Naive thymus-derived CD8-positive, alpha-beta T cell (primary cell): ENCODE data around the gene ZNF148. TPM values are rescaled to one million over a fixed set of nuclear protein-coding genes. Genes with fewer than 3 reads are reported as not detected.

ENCODE experiments used
- ATAC-seq, 2 donors: fragments of 150-1000 bp; cut with Tn5 transposase in 1 of 2; sonication (Bioruptor Pico), chemical (Tn5 transposase) in 1 of 2; 1 replicate in 1 of 2; 2 replicates in 1 of 2; pipeline ENCODE4 v1.10.0; 2021; ENCODE audit warnings: mild to moderate bottlenecking in 2 of 2, moderate library complexity in 2 of 2
- POLR2A ChIA-PET: fragments of 350-600 bp; sonication (Branson Sonifier 250); formaldehyde crosslinking; loops from one replicate; lab custom pipeline; 2021; ENCODE audit warnings: antibody characterized with exemption; lab: Charles Lee
- DNase-seq, 10 donors: peaks; one replicate each; pipeline versions ENCODE4 v3.0.0 to v3.0.0-alpha.2; 2020 to 2022
- H3K27ac Mint-ChIP-seq, 10 donors: one replicate each; pipeline ENCODE4 v1.8.0; 2020 to 2022; ENCODE audit warnings: mild to moderate bottlenecking in 10 of 10, mixed read lengths in 10 of 10, moderate library complexity in 4 of 10, inconsistent platforms in 1 of 10
- H3K27me3 Mint-ChIP-seq, 5 donors: one replicate each; pipeline ENCODE4 v1.8.0; 2021 to 2022; ENCODE audit warnings: mixed read lengths in 5 of 5
- H3K36me3 Mint-ChIP-seq, 3 donors: one replicate each; pipeline ENCODE4 v1.8.0; 2020 to 2022; ENCODE audit warnings: mixed read lengths in 3 of 3, mild to moderate bottlenecking in 2 of 3, inconsistent platforms in 1 of 3
- H3K4me1 Mint-ChIP-seq, 4 donors: one replicate each; pipeline ENCODE4 v1.8.0; 2021 to 2022; ENCODE audit warnings: mixed read lengths in 4 of 4
- H3K4me3 Mint-ChIP-seq, 10 donors: one replicate each; pipeline ENCODE4 v1.8.0; 2020 to 2022; ENCODE audit warnings: mild to moderate bottlenecking in 10 of 10, mixed read lengths in 10 of 10, moderate library complexity in 6 of 10, inconsistent platforms in 1 of 10
- H3K9me3 Mint-ChIP-seq, 9 donors: one replicate each; pipeline ENCODE4 v1.8.0; 2020 to 2022; ENCODE audit warnings: mixed read lengths in 9 of 9, mild to moderate bottlenecking in 3 of 9, inconsistent platforms in 1 of 9, moderate library complexity in 1 of 9
- polyA plus RNA-seq, 3 donors: library from polyadenylated mRNA; unstranded; fragments of 300-500 nt; fragmentation: Illumina TruSeq; gene quantifications; one replicate each; pipeline ENCODE4 v1.2.3, GENCODE V29; 2021
- total RNA-seq, 8 experiments: library from RNA in 2 of 8; stranded (reverse) in 2 of 8; gene quantifications; one replicate each; pipeline ENCODE4 v1.2.3 and lab custom pipeline; 2021 to 2026

The ZNF148 gene
- total and polyA plus RNA-seq, 5 experiments from 2014 or later, result 62.5 to 100 (median 80.7) TPM

GRCh38 chr3:125232401-125232800 is 142.7 kb downstream of the ZNF148 start:
- POLR2A ChIA-PET, result no interaction called here
- peaks cover 7 to 73% (median 37%) of the 10 kb centered on the region in 3 donors for H3K36me3 Mint-ChIP-seq
- ATAC-seq (no peak), DNase-seq (no peak)
- H3K9me3 Mint-ChIP-seq, result peaks cover 0 to 3% (median 0%) of the 10 kb centered on the region in 9 donors
- peaks cover 0 to 12% (median 3%) of the 10 kb centered on the region in 4 donors for H3K4me1 Mint-ChIP-seq
- H3K27me3 Mint-ChIP-seq, result no peaks in the 10 kb centered on the region
- no peak overlapping the region for H3K27ac Mint-ChIP-seq
- no peak overlapping the region for H3K4me3 Mint-ChIP-seq

- POLR2A ChIA-PET, result no interaction called here
- H3K36me3 Mint-ChIP-seq, result peaks cover 4 to 72% (median 34%) of the 10 kb centered on the region in 3 donors
- peaks cover 0 to 8% (median 2%) of the 10 kb centered on the region in 4 donors for H3K4me1 Mint-ChIP-seq
- no peak overlapping the region for H3K27ac Mint-ChIP-seq
- no peak for ATAC-seq
- no peaks in the 10 kb centered on the region for H3K27me3 Mint-ChIP-seq
- no peak for DNase-seq
- H3K9me3 Mint-ChIP-seq, result peaks cover 0 to 3% (median 0%) of the 10 kb centered on the region in 9 donors
- H3K4me3 Mint-ChIP-seq, result no peak overlapping the region
Measured at GRCh38 chr3:125231895-125232294, 143.2 kb downstream of the ZNF148 start.

DNA sequence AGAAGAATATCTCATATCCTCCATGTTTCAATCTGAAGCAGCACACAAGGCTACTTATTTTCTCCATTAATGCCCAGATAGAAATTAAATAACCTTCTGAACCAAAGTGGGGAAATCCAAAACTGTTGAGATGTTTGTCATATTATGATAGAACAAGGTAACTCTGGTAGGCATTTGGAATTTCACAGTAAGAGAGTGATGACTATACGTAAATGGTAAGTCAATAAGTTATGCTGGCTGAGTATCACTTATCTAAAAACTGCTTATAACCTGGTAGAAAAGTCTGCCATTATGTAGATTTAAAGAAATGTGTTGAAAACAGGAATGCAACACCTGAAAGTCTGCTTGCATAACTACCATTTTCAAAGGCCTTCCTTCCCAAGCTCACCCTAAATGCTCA is 145.4 kb downstream of the ZNF148 start:
- Mint-ChIP-seq H3K4me1 (no peaks in the 10 kb centered on the region), H3K27ac (peak overlapping the region in 1 of 10 donors; percentile 10), H3K9me3 (no peaks in the 10 kb centered on the region), H3K4me3 (no peak overlapping the region), H3K27me3 (no peaks in the 10 kb centered on the region), H3K36me3 (peaks cover 0 to 64% (median 20%) of the 10 kb centered on the region in 3 donors)
- DNase-seq (no peak), ATAC-seq (no peak)
- POLR2A ChIA-PET, result no interaction called here

DNA sequence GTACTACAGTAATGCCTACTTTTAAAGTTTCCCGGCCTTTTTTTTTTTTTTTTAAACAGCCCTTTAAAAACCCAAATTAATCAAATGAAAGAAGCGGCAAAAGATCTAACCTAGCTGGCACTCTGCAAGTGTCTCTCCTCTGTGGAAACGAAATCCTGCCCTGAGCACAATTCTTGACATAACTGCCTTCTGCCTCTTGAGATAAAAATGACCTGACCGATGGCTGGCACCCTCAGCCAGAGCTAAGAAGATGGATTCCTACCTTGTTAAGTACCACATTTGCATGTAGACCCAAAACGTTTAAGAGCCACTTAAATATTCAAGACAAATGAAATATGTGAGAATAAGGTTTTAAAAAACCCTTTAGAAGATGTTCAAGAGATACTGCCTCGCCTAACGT is 146.0 kb downstream of the ZNF148 start:
- H3K4me3 Mint-ChIP-seq, result no peak overlapping the region
- DNase-seq, result no peak
- no peaks in the 10 kb centered on the region for H3K27me3 Mint-ChIP-seq
- no peak for ATAC-seq
- H3K27ac Mint-ChIP-seq, result peak overlapping the region in 2 of 10 donors; percentile 8 to 10
- H3K36me3 Mint-ChIP-seq, result peaks cover 0 to 64% (median 20%) of the 10 kb centered on the region in 3 donors
- POLR2A ChIA-PET, result no interaction called here
- H3K4me1 Mint-ChIP-seq, result no peaks in the 10 kb centered on the region
- no peaks in the 10 kb centered on the region for H3K9me3 Mint-ChIP-seq

DNA sequence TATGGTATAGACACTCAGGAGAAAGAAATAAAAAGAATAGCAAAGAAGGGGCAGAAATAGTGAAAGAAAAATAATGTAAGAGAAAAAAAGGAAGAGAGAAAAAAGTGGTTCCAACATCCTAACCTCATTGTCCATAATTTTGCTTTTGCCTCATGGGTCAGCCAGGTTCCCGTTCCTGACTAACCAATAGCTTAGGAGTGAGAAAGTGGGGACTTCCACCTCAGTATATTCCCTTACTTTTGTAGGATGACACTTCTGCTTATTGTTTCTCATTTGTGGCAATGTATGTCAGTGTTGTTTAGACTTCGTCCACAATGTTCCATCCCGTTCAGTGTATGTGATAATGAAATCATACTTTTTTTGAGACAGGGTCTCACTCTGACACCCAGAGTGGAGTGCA is 153.3 kb downstream of the ZNF148 start:
- Mint-ChIP-seq H3K36me3 (peaks cover 0 to 6% (median 0%) of the 10 kb centered on the region in 3 donors), H3K9me3 (no peaks in the 10 kb centered on the region), H3K4me1 (peaks cover 9 to 19% (median 13%) of the 10 kb centered on the region in 4 donors), H3K4me3 (no peak overlapping the region), H3K27me3 (no peaks in the 10 kb centered on the region), H3K27ac (no peak overlapping the region)
- POLR2A ChIA-PET, result interaction anchor here (0.8 kb wide), 1 partner anchor 15 kb away, joined by 4 read pairs; no protein-coding TSS in a partner anchor
- DNase-seq, result no peak
- ATAC-seq, result no peak

- DNase-seq (no peak), ATAC-seq (no peak)
- POLR2A ChIA-PET, result no interaction called here
- H3K9me3 Mint-ChIP-seq, result no peaks in the 10 kb centered on the region
- H3K4me3 Mint-ChIP-seq, result no peak overlapping the region
- peaks cover 9 to 19% (median 13%) of the 10 kb centered on the region in 4 donors for H3K4me1 Mint-ChIP-seq
- peak overlapping the region in 2 of 10 donors; percentile 29 to 35 for H3K27ac Mint-ChIP-seq
- H3K27me3 Mint-ChIP-seq, result no peaks in the 10 kb centered on the region
- peaks cover 0 to 3% (median 0%) of the 10 kb centered on the region in 3 donors for H3K36me3 Mint-ChIP-seq
Measured at GRCh38 chr3:125220727-125221429, 154.2 kb downstream of the ZNF148 start.

GRCh38 chr3:125220183-125220582 is 154.9 kb downstream of the ZNF148 start:
- no peaks in the 10 kb centered on the region for H3K9me3 Mint-ChIP-seq

DNA sequence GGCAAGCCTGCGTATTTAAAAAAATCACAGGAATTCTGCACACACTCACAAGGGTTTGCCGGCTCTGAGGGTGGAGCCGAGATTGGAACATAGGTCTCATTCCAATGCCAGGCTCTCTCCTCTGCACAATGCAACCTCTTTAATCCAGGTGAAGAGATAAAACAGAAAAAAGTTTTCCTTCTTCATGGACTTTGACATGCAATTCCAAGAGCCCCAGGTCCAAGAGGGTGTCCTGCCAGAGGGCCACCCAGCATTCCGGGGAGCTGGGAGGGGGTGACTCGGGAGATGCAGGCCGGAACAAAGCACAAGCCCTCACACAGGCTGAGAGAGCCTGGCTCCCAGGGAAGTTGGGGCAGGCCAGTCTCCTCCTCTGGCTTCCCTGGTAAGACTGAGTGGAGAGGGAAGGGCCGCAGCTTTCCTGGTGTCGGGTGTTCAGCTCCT is 155.8 kb downstream of the ZNF148 start:
- ATAC-seq (no peak), DNase-seq (no peak)
- no peaks in the 10 kb centered on the region for H3K9me3 Mint-ChIP-seq
- peaks cover 12 to 25% (median 18%) of the 10 kb centered on the region in 4 donors for H3K4me1 Mint-ChIP-seq
- H3K36me3 Mint-ChIP-seq, result no peaks in the 10 kb centered on the region
- POLR2A ChIA-PET, result no interaction called here
- H3K27ac Mint-ChIP-seq, result no peak overlapping the region
- H3K27me3 Mint-ChIP-seq, result peaks cover 0 to 9% (median 4%) of the 10 kb centered on the region in 5 donors
- no peak overlapping the region for H3K4me3 Mint-ChIP-seq

More at GRCh38 chr3:125220183-125220582, 154.9 kb downstream of the ZNF148 start:
- peaks cover 9 to 19% (median 13%) of the 10 kb centered on the region in 4 donors for H3K4me1 Mint-ChIP-seq
- H3K36me3 Mint-ChIP-seq, result no peaks in the 10 kb centered on the region
- POLR2A ChIA-PET, result no interaction called here
- no peak overlapping the region for H3K4me3 Mint-ChIP-seq
- peaks cover 0 to 1% (median 0%) of the 10 kb centered on the region in 5 donors for H3K27me3 Mint-ChIP-seq
- ATAC-seq (no peak), DNase-seq (no peak)
- peak overlapping the region in 1 of 10 donors; percentile 60 for H3K27ac Mint-ChIP-seq

- H3K4me3 Mint-ChIP-seq, result peak overlapping the region in 1 of 10 donors; percentile 26
- H3K36me3 Mint-ChIP-seq, result no peaks in the 10 kb centered on the region
- peaks cover 7 to 25% (median 15%) of the 10 kb centered on the region in 4 donors for H3K4me1 Mint-ChIP-seq
- POLR2A ChIA-PET, result interaction anchor here (0.6 to 0.7 kb wide), 2 partner anchors 175 to 186 kb away, joined by 3 read pairs; no protein-coding TSS in a partner anchor
- no peaks in the 10 kb centered on the region for H3K9me3 Mint-ChIP-seq
- H3K27ac Mint-ChIP-seq, result no peak overlapping the region
- H3K27me3 Mint-ChIP-seq, result peaks cover 22 to 46% (median 28%) of the 10 kb centered on the region in 5 donors
- ATAC-seq, result peak in 1 of 2 donors; percentile 65
- DNase-seq, result peak in 1 of 10 donors; percentile 7
Measured at GRCh38 chr3:125214738-125215137, 160.4 kb downstream of the ZNF148 start.

GRCh38 chr3:125213946-125214542 is 161.1 kb downstream of the ZNF148 start:
- Mint-ChIP-seq H3K36me3 (no peaks in the 10 kb centered on the region), H3K4me3 (peak overlapping the region in 4 of 10 donors; percentile 15 to 52 (median 28)), H3K9me3 (no peaks in the 10 kb centered on the region), H3K27me3 (peaks cover 26 to 53% (median 35%) of the 10 kb centered on the region in 5 donors), H3K27ac (no peak overlapping the region), H3K4me1 (peaks cover 7 to 25% (median 15%) of the 10 kb centered on the region in 4 donors)
- DNase-seq, result no peak
- no peak for ATAC-seq
- POLR2A ChIA-PET, result interaction anchor here (0.7 kb wide), 1 partner anchor 185 kb away, joined by 3 read pairs; no protein-coding TSS in a partner anchor

- H3K4me1 Mint-ChIP-seq, result peaks cover 7 to 25% (median 15%) of the 10 kb centered on the region in 4 donors
- no peaks in the 10 kb centered on the region for H3K36me3 Mint-ChIP-seq
- peaks cover 26 to 59% (median 41%) of the 10 kb centered on the region in 5 donors for H3K27me3 Mint-ChIP-seq
- POLR2A ChIA-PET, result no interaction called here
- no peaks in the 10 kb centered on the region for H3K9me3 Mint-ChIP-seq
- H3K27ac Mint-ChIP-seq, result no peak overlapping the region
- ATAC-seq (no peak), DNase-seq (no peak)
- peak overlapping the region in 6 of 10 donors; percentile 11 to 52 (median 18) for H3K4me3 Mint-ChIP-seq
Measured at GRCh38 chr3:125213364-125213755, 161.8 kb downstream of the ZNF148 start.

- Mint-ChIP-seq H3K27ac (peak within 1 kb of the TSS in 3 of 10 donors; percentile 33 to 60 (median 54)), H3K9me3 (no peaks in the 10 kb centered on the region), H3K27me3 (peaks cover 26 to 66% (median 42%) of the 10 kb centered on the region in 5 donors), H3K4me3 (peak within 1 kb of the TSS; percentile 41 to 87 (median 70)), H3K4me1 (peaks cover 7 to 25% (median 15%) of the 10 kb centered on the region in 4 donors), H3K36me3 (no peaks in the 10 kb centered on the region)
- ATAC-seq, result peak; percentile 29 to 53
- POLR2A ChIA-PET, result no interaction called here
- peak in 2 of 10 donors; percentile 9 to 12 for DNase-seq
Measured at GRCh38 chr3:125212509-125213363, 162.4 kb downstream of the ZNF148 start, which contains the start of gene SLC12A8. Gene SLC12A8 (minus strand): TSS chr3:125212748. CDS start chr3:125211349, 1,399 bp downstream.
